Measurements from ENCODE around the gene BAHD1.

BAHD1 gene

GRCh38 chr15:40481341-40482074 lies 40.8 kb downstream of the BAHD1 start:
- DNase-seq (ENCODE audit: low read depth, low spot score), result no peak
- Histone ChIP-seq H3K4me1 (ENCODE audit: insufficient read depth, insufficient read length) (no peaks in the 10 kb centered on the region), H3K4me3 (ENCODE audit: insufficient read length, low read depth) (no peak overlapping the region), H3K36me3 (ENCODE audit: insufficient read depth, insufficient read length, low read length) (no peaks in the 10 kb centered on the region), H3K9me3 (ENCODE audit: insufficient read depth, low read length) (no peaks in the 10 kb centered on the region), H3K9ac (ENCODE audit: insufficient read length, low read depth) (no peak overlapping the region), H3K27me3 (ENCODE audit: insufficient read depth, insufficient read length) (no peaks in the 10 kb centered on the region)
- TF ChIP-seq YY1 (IDR thresholded peaks at IDR 0.05; ENCODE audit: insufficient read depth, insufficient read length) (no peak), ZNF274 (IDR thresholded peaks at IDR 0.05; ENCODE audit: low read depth, low read length) (no peak), SUZ12 (IDR thresholded peaks at IDR 0.05; ENCODE audit: extremely low read depth, insufficient read depth, insufficient read length) (no peak)

- Histone ChIP-seq H3K9me3 (ENCODE audit: insufficient read depth, low read length) (no peaks in the 10 kb centered on the region), H3K36me3 (ENCODE audit: insufficient read depth, insufficient read length, low read length) (no peaks in the 10 kb centered on the region), H3K27me3 (ENCODE audit: insufficient read depth, insufficient read length) (no peaks in the 10 kb centered on the region), H3K9ac (ENCODE audit: insufficient read length, low read depth) (no peak overlapping the region), H3K4me1 (ENCODE audit: insufficient read depth, insufficient read length) (no peaks in the 10 kb centered on the region), H3K4me3 (ENCODE audit: insufficient read length, low read depth) (no peak overlapping the region)
- DNase-seq (ENCODE audit: low read depth, low spot score), result no peak
- TF ChIP-seq ZNF274 (IDR thresholded peaks at IDR 0.05; ENCODE audit: low read depth, low read length), result no peak
These were observed 43.2 kb downstream of the BAHD1 start for GRCh38 chr15:40483919-40484318.

- Histone ChIP-seq H3K9ac (ENCODE audit: insufficient read length, low read depth) (no peak overlapping the region), H3K4me3 (ENCODE audit: insufficient read length, low read depth) (no peak overlapping the region), H3K9me3 (ENCODE audit: insufficient read depth, low read length) (no peaks in the 10 kb centered on the region), H3K4me1 (ENCODE audit: insufficient read depth, insufficient read length) (no peaks in the 10 kb centered on the region), H3K36me3 (ENCODE audit: insufficient read depth, insufficient read length, low read length) (no peaks in the 10 kb centered on the region), H3K27me3 (ENCODE audit: insufficient read depth, insufficient read length) (no peaks in the 10 kb centered on the region)
- no peak for TF ChIP-seq YY1 (IDR thresholded peaks at IDR 0.05; ENCODE audit: insufficient read depth, insufficient read length)
- TF ChIP-seq SUZ12 (IDR thresholded peaks at IDR 0.05; ENCODE audit: extremely low read depth, insufficient read depth, insufficient read length), result no peak
- TF ChIP-seq ZNF274 (IDR thresholded peaks at IDR 0.05; ENCODE audit: low read depth, low read length), result no peak
- no peak for DNase-seq (ENCODE audit: low read depth, low spot score)
These were observed 45.5 kb downstream of the BAHD1 start for GRCh38 chr15:40486066-40486770.

DNA sequence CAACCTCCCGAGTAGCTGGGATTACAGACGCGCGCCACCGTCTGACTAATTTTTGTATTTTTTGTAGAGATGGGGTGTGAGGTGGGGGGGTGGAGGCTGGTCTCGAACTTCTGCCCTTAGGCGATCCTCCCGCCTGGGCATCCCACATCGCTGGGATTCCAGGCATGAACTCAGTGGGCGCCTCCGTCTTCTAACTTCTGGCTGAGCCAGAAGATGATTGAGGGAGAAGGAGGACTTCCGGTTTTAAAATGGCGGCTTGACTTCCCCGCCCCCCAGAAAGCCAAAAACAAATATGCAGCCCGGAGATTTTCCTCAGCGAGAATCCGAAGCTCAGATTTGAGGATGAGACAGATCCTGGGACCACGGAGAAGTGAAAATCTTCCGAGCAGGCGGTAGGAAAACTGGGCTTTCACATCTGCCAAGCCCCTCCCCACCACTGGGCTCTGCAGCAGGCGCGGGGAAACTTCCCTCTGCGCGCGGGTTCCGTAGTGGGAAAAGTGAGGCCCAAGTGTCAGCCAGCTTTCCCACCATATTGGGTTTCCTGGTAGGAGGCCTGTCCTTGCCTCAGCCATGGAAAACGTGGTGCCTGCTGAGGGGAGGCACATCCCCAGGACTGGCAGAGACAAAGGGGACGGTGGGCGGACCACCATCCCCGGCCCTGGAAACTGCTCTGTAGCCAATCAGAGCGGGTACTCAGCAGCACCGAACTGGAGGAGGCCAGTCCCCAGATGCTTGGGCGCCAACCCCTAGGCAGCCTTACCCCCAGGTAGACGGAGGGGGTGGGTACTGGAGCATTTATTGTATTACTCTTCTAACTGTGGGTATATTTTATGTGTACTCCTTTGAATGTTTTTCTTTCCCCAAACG lies 47.3 kb downstream of the BAHD1 start:
- no peak for DNase-seq (ENCODE audit: low read depth, low spot score)
- Histone ChIP-seq H3K4me1 (ENCODE audit: insufficient read depth, insufficient read length) (no peaks in the 10 kb centered on the region), H3K9me3 (ENCODE audit: insufficient read depth, low read length) (no peaks in the 10 kb centered on the region), H3K36me3 (ENCODE audit: insufficient read depth, insufficient read length, low read length) (no peaks in the 10 kb centered on the region), H3K9ac (ENCODE audit: insufficient read length, low read depth) (no peak overlapping the region), H3K27me3 (ENCODE audit: insufficient read depth, insufficient read length) (no peaks in the 10 kb centered on the region), H3K4me3 (ENCODE audit: insufficient read length, low read depth) (no peak overlapping the region)
- TF ChIP-seq YY1 (IDR thresholded peaks at IDR 0.05; ENCODE audit: insufficient read depth, insufficient read length) (no peak), SUZ12 (IDR thresholded peaks at IDR 0.05; ENCODE audit: extremely low read depth, insufficient read depth, insufficient read length) (no peak), ZNF274 (IDR thresholded peaks at IDR 0.05; ENCODE audit: low read depth, low read length) (no peak)

- Histone ChIP-seq H3K36me3 (ENCODE audit: insufficient read depth, insufficient read length, low read length) (no peaks in the 10 kb centered on the region), H3K4me1 (ENCODE audit: insufficient read depth, insufficient read length) (no peaks in the 10 kb centered on the region), H3K4me3 (ENCODE audit: insufficient read length, low read depth) (peak overlapping the region; percentile 30), H3K27me3 (ENCODE audit: insufficient read depth, insufficient read length) (no peaks in the 10 kb centered on the region), H3K9ac (ENCODE audit: insufficient read length, low read depth) (peak overlapping the region; percentile 67), H3K9me3 (ENCODE audit: insufficient read depth, low read length) (no peaks in the 10 kb centered on the region)
- DNase-seq (ENCODE audit: low read depth, low spot score), result peak; percentile 39
- peak; percentile 65 for TF ChIP-seq YY1 (IDR thresholded peaks at IDR 0.05; ENCODE audit: insufficient read depth, insufficient read length)
- no peak for TF ChIP-seq SUZ12 (IDR thresholded peaks at IDR 0.05; ENCODE audit: extremely low read depth, insufficient read depth, insufficient read length)
These were observed 48.8 kb downstream of the BAHD1 start for GRCh38 chr15:40489274-40490175.

DNA sequence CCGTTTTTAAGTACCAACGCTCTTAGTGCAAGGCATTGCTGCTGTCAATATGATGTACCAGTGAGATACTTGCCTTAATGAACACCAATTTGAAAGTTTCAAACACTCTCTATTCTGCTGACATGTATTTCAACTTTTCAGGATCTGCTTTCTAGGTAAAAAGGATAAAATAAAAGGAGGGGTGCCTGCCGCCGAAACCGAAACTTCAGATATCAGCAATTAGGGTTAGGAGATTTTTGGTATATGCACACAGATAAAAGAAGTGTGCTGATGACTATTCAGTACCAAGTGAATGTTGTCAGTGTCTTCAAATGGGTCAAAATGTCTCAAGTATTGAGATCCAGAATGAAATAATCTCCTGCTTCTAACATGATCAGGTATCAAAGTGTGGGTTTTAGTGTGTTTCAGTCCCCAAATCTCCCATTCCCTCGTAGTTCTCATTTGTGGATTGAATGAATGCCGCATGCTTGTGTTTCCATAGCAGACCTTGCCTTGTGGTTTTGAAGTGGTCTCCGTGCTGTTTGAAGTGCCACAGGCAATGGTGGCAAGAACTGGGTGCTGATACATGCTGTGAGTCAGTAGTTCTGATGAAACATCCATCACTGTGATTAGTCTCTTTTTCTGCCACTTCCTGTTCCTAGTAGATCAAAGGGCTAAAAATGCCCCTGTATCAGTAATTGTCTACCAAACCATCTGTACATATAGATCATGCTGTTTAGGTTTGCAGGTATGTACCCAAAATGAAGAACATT lies 52.5 kb downstream of the BAHD1 start:
- Histone ChIP-seq H3K9me3 (ENCODE audit: insufficient read depth, low read length) (no peaks in the 10 kb centered on the region), H3K27me3 (ENCODE audit: insufficient read depth, insufficient read length) (no peaks in the 10 kb centered on the region), H3K36me3 (ENCODE audit: insufficient read depth, insufficient read length, low read length) (no peaks in the 10 kb centered on the region), H3K9ac (ENCODE audit: insufficient read length, low read depth) (no peak overlapping the region), H3K4me3 (ENCODE audit: insufficient read length, low read depth) (no peak overlapping the region), H3K4me1 (ENCODE audit: insufficient read depth, insufficient read length) (no peaks in the 10 kb centered on the region)
- no peak for TF ChIP-seq SUZ12 (IDR thresholded peaks at IDR 0.05; ENCODE audit: extremely low read depth, insufficient read depth, insufficient read length)
- no peak for TF ChIP-seq ZNF274 (IDR thresholded peaks at IDR 0.05; ENCODE audit: low read depth, low read length)
- no peak for TF ChIP-seq YY1 (IDR thresholded peaks at IDR 0.05; ENCODE audit: insufficient read depth, insufficient read length)
- no peak for DNase-seq (ENCODE audit: low read depth, low spot score)

All from NT2/D1 (cell line).